ENCODE data around the gene ZMIZ2. TPM values are rescaled to one million over a fixed set of nuclear protein-coding genes. Genes with fewer than 3 reads are reported as not detected.
"Not testable (repeated sequence)": the region's sequence is repeated elsewhere in the genome, so short reads cannot be mapped to it uniquely, and the experiment has no call there.

ZMIZ2 gene
- total RNA-seq, 2 experiments from 2014 or later, result 131 to 134 TPM

DNA sequence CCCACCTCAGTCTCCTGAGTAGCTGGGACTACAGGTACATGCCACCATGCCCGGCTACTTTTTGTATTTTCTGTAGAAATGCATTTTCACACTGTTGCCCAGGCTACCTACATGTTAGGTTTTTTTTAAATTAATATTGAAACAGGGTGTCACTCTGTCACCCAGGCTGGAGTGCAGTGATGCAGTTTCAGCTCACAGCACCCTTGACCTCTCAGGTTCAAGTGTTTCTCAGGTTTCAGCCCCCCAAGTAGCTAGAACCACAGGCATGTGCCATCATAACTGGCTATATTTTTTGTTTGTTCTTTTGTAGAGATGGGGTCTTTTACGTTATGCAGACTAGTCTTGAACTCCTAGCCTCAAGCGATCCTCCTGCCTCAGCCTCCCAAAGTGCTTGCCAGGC is 32.4 kb upstream of the ZMIZ2 start:
- intact Hi-C loops (cut with micrococcal nuclease), result no loop called here
- ChIA-PET CTCF (no interaction called here), POLR2A (no interaction called here)
- H3K27me3 Mint-ChIP-seq, result no peaks in the 10 kb centered on the region
- no peak overlapping the region for H3K4me3 Mint-ChIP-seq
- H3K36me3 Mint-ChIP-seq (ENCODE audit: low read depth), result peaks cover 1% of the 10 kb centered on the region
- no peak overlapping the region for H3K27ac Mint-ChIP-seq
- DNase-seq (no peak), ATAC-seq (no peak)
- H3K9me3 Mint-ChIP-seq, result peaks cover 2% of the 10 kb centered on the region
- TF ChIP-seq CTCF (IDR thresholded peaks at IDR 0.05), result no peak
- peaks cover 4% of the 10 kb centered on the region for H3K4me1 Mint-ChIP-seq (ENCODE audit: low read depth)

GRCh38 chr7:44720301-44720700 is 28.3 kb upstream of the ZMIZ2 start:
- CTCF ChIA-PET, result no interaction called here
- POLR2A ChIA-PET, result no interaction called here

GRCh38 chr7:44724276-44724675 is 24.4 kb upstream of the ZMIZ2 start:
- no peaks in the 10 kb centered on the region for H3K27me3 Mint-ChIP-seq
- TF ChIP-seq CTCF (IDR thresholded peaks at IDR 0.05), result no peak
- no peak overlapping the region for H3K27ac Mint-ChIP-seq
- H3K4me1 Mint-ChIP-seq (ENCODE audit: low read depth), result no peaks in the 10 kb centered on the region
- CTCF ChIA-PET, result no interaction called here
- ATAC-seq, result no peak
- no peak for DNase-seq
- peaks cover 1% of the 10 kb centered on the region for H3K36me3 Mint-ChIP-seq (ENCODE audit: low read depth)
- POLR2A ChIA-PET, result no interaction called here
- H3K4me3 Mint-ChIP-seq, result no peak overlapping the region
- intact Hi-C loops (cut with micrococcal nuclease), result no loop called here
- peaks cover 2% of the 10 kb centered on the region for H3K9me3 Mint-ChIP-seq

More at GRCh38 chr7:44720301-44720700, 28.3 kb upstream of the ZMIZ2 start:
- DNase-seq (no peak), ATAC-seq (no peak)
- intact Hi-C loops (cut with micrococcal nuclease), result no loop called here
- peaks cover 2% of the 10 kb centered on the region for H3K9me3 Mint-ChIP-seq
- TF ChIP-seq CTCF (IDR thresholded peaks at IDR 0.05), result no peak
- no peaks in the 10 kb centered on the region for H3K4me1 Mint-ChIP-seq (ENCODE audit: low read depth)
- H3K27ac Mint-ChIP-seq, result no peak overlapping the region
- H3K36me3 Mint-ChIP-seq (ENCODE audit: low read depth), result peaks cover 1% of the 10 kb centered on the region
- no peaks in the 10 kb centered on the region for H3K27me3 Mint-ChIP-seq
- H3K4me3 Mint-ChIP-seq, result no peak overlapping the region

- DNase-seq; ATAC-seq; H3K9me3 Mint-ChIP-seq; H3K27me3 Mint-ChIP-seq; CTCF ChIA-PET; H3K27ac Mint-ChIP-seq; H3K36me3 Mint-ChIP-seq (ENCODE audit: low read depth); H3K4me1 Mint-ChIP-seq (ENCODE audit: low read depth); POLR2A ChIA-PET; H3K4me3 Mint-ChIP-seq; intact Hi-C loops (cut with micrococcal nuclease): not testable (repeated sequence)
Observed at GRCh38 chr7:44726250-44726649, 22.4 kb upstream of the ZMIZ2 start.

- Mint-ChIP-seq H3K9me3 (no peaks in the 10 kb centered on the region), H3K36me3 (ENCODE audit: low read depth) (no peaks in the 10 kb centered on the region), H3K27ac (no peak overlapping the region), H3K4me3 (no peak overlapping the region), H3K27me3 (no peaks in the 10 kb centered on the region), H3K4me1 (ENCODE audit: low read depth) (peaks cover 2% of the 10 kb centered on the region)
- CTCF ChIA-PET, result interaction anchor here (0.7 kb wide), 1 partner anchor 369 kb away, joined by 3 read pairs; no protein-coding TSS in a partner anchor
- DNase-seq (no peak), ATAC-seq (no peak)
- intact Hi-C loops (cut with micrococcal nuclease), result no loop called here
- no peak for TF ChIP-seq CTCF (IDR thresholded peaks at IDR 0.05)
- POLR2A ChIA-PET, result no interaction called here
Observed at GRCh38 chr7:44727158-44727936, 21.3 kb upstream of the ZMIZ2 start.

All from activated CD8-positive, alpha-beta T cell treated with anti-CD3 and anti-CD28 coated beads for 36 hours (primary cell).